ENCODE data around the gene CLEC18A. TPM values are rescaled to one million over a fixed set of nuclear protein-coding genes. Genes with fewer than 3 reads are reported as not detected.
"Not testable (repeated sequence)": the region's sequence is repeated elsewhere in the genome, so short reads cannot be mapped to it uniquely, and the experiment has no call there.

CLEC18A gene
- 1 to 10 TPM in 5 of 7 donors, under 1 TPM in 2; 0.47 to 5.3 (median 1.7) TPM for total RNA-seq
- 1 to 10 TPM in 2 of 3 donors, under 1 TPM in 1; 0.99 to 4.1 (median 1.3) TPM for polyA plus RNA-seq
- long read RNA-seq, donor 1, partial matches to known transcripts: 0 of 1 reads
- long read RNA-seq, donor 1, other reads (novel, unspliced or antisense): 0 of 1 reads
- long read RNA-seq, donor 2: 0 reads

- H3K36me3 ChIP-seq; intact Hi-C loops (cut with DNase I; ENCODE audit: low total_unique reads); H3K4me3 ChIP-seq: not testable (repeated sequence)
Observed at GRCh38 chr16:69951017-69951671, at the start of gene CLEC18A. CLEC18A (plus strand) TSS chr16:69951334; CDS start chr16:69951367, 33 bp downstream.

GRCh38 chr16:69903865-69904415 lies 47.2 kb upstream of the CLEC18A start:
- Histone ChIP-seq H3K27ac (no peak overlapping the region), H3K9me3 (no peaks in the 10 kb centered on the region), H3K27me3 (replicated peaks in 1 of 7) (no peaks in the 10 kb centered on the region), H3K4me1 (no peaks in the 10 kb centered on the region), H3K36me3 (peaks cover 0 to 91% (median 17%) of the 10 kb centered on the region in 6 donors), H3K4me3 (no peak overlapping the region)
- TF ChIP-seq POLR2AphosphoS5 (IDR thresholded peaks at IDR 0.05): no peak
- TF ChIP-seq CTCF (IDR thresholded peaks at IDR 0.05 in 8 of 11, conservative IDR thresholded peaks at IDR 0.05 in 3 of 11): no peak
- no peak for TF ChIP-seq POLR2A (IDR thresholded peaks at IDR 0.05)
- 87 to 98% (median 95%) methylated on average over 8 of the region's 8 CpGs for WGBS, 5 donors
- no peak for DNase-seq
- intact Hi-C loops (cut with DNase I; ENCODE audit: low total_unique reads): no loop called here

More at GRCh38 chr16:69951017-69951671, at the start of gene CLEC18A:
- H3K27me3 ChIP-seq (replicated peaks in 1 of 7); H3K27ac ChIP-seq; H3K4me1 ChIP-seq; DNase-seq; H3K9me3 ChIP-seq: not testable (repeated sequence)
- WGBS, 5 donors: 74 to 90% (median 84%) methylated on average over 5 to 9 of the region's 26 CpGs; no CpG with 5 or more reads in 2 of the 5 donors

GRCh38 chr16:69904495-69905170 lies 46.5 kb upstream of the CLEC18A start:
- TF ChIP-seq POLR2AphosphoS5 (IDR thresholded peaks at IDR 0.05) (no peak), POLR2A (IDR thresholded peaks at IDR 0.05) (no peak), CTCF (IDR thresholded peaks at IDR 0.05 in 8 of 11, conservative IDR thresholded peaks at IDR 0.05 in 3 of 11) (no peak)
- no peaks in the 10 kb centered on the region for H3K9me3 ChIP-seq
- H3K4me1 ChIP-seq: no peaks in the 10 kb centered on the region
- DNase-seq: no peak
- intact Hi-C loops (cut with DNase I; ENCODE audit: low total_unique reads): no loop called here
- no peaks in the 10 kb centered on the region for H3K27me3 ChIP-seq (replicated peaks in 1 of 7)
- WGBS, 5 donors: 87 to 93% (median 91%) methylated on average over 9 of the region's 9 CpGs
- H3K4me3 ChIP-seq: no peak overlapping the region
- no peak overlapping the region for H3K27ac ChIP-seq
- peaks cover 0 to 92% (median 24%) of the 10 kb centered on the region in 6 donors for H3K36me3 ChIP-seq

GRCh38 chr16:69905171-69905555 lies 46.0 kb upstream of the CLEC18A start:
- intact Hi-C loops (cut with DNase I; ENCODE audit: low total_unique reads): no loop called here
- WGBS, 5 donors: 68 to 78% (median 74%) methylated on average over 2 of the region's 2 CpGs
- Histone ChIP-seq H3K27ac (no peak overlapping the region), H3K36me3 (peaks cover 3 to 96% (median 26%) of the 10 kb centered on the region in 6 donors), H3K4me1 (no peaks in the 10 kb centered on the region), H3K9me3 (no peaks in the 10 kb centered on the region), H3K27me3 (replicated peaks in 1 of 7) (no peaks in the 10 kb centered on the region), H3K4me3 (no peak overlapping the region)
- TF ChIP-seq POLR2A (IDR thresholded peaks at IDR 0.05): no peak
- no peak for TF ChIP-seq CTCF (IDR thresholded peaks at IDR 0.05 in 8 of 11, conservative IDR thresholded peaks at IDR 0.05 in 3 of 11)
- no peak for TF ChIP-seq POLR2AphosphoS5 (IDR thresholded peaks at IDR 0.05)
- DNase-seq: no peak
